Activated gamma-delta T cell (primary cell): ENCODE measurements around the gene KISS1R.
"Not testable (repeated sequence)": the region's sequence is repeated elsewhere in the genome, so short reads cannot be mapped to it uniquely, and the experiment has no call there.

Source experiments
- DNase-seq: peaks from one replicate; lab custom pipeline; 2025; lab: John Stamatoyannopoulos, UW

Gene KISS1R

GRCh38 chr19:881385-882071 is 35.6 kb upstream of the KISS1R start:
- no peak for DNase-seq

- DNase-seq, result no peak
Observed at GRCh38 chr19:882871-883497, 34.1 kb upstream of the KISS1R start.

GRCh38 chr19:883661-884211 is 33.4 kb upstream of the KISS1R start:
- no peak for DNase-seq

GRCh38 chr19:884420-885211 is 32.5 kb upstream of the KISS1R start:
- DNase-seq, result no peak

- no peak for DNase-seq
Observed at GRCh38 chr19:885536-886224, 31.5 kb upstream of the KISS1R start.

DNA sequence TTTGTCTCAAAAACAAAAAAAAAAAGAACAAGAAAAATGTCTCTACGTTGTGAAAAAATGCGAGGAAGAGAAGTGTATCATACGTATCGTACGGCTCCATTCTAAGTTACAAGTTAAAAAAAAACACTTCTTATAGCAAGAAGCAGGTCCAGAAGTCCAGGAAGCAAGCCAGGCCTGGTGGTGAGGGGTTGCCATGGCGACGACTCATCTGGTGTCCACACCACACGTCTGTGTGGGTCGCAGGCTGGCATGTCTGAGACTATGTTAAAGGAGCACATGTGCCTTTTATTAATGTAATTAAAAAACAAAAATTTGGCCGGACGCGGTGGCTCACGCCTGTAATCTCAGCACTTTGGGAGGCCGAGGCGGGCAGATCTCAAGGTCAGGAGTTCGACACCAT is 30.1 kb upstream of the KISS1R start:
- no peak for DNase-seq

- DNase-seq, result no peak
Observed at GRCh38 chr19:887599-887998, 29.5 kb upstream of the KISS1R start.

DNA sequence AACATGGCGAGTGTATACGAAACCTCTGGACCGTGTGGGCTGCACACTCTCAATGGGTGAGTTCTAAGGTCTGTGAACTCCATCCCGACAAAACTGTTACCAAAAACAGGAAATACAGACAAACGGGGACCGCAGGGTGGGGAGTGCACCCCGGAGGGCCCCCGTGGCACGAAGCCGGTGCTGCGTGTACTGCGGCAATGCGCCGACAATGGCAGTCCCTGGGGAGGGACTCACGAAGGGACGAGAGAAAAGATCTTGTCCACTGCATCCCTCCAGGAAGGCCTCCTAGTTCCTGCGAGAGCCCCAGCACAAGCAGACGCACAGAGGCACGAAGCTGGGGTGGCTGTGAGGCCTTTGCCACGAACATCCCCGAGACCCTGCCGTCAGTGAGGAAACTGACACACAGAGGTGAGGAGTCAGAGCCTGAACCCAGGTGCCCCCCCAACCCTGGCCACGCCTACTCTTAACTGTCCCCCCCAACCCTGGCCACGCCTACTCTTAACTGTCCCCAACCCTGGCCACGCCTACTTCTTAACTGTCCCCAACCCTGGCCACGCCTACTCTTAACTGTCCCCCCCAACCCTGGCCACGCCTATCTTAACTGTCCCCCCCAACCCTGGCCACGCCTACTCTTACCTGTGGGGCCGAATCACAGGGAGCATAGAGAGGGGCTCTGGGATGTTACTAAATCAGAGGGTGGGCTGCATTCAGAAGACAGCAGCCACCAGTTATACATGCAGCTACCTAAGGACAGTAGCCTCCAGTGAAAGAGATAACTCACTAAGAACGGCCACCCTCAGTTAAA is 28.4 kb upstream of the KISS1R start:
- no peak for DNase-seq

DNA sequence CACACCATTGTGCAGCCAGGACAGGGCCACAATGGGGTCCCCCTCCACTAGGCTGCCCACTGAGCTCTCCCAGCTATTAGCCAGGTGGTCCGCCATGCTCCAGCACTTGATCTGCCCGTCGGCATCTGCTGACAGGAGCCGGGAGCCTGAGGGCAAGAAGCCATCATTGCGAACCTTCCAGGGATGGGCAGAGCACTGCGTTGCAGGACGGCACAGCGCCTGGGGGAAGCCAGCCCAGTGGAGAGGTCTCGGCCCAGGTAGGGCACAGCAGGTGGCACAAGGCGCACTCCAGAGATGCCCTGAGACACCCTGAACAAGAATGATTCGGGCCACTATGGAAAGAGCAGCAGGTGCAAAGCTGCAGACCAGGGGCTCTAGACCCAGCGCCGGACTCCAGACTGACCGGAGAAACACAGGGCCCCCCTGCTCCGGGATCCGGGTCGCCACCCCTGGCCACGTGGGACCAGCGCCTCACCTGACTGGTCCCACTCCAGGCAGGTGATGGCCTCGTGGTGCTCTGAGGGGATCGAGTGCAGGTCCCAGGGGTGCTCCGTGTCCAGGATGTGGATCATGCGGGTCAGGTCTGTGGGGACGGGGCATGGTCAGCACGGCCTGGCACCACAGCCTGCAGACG is 27.4 kb upstream of the KISS1R start:
- DNase-seq, result no peak

GRCh38 chr19:890831-891230 is 26.3 kb upstream of the KISS1R start:
- no peak for DNase-seq

DNA sequence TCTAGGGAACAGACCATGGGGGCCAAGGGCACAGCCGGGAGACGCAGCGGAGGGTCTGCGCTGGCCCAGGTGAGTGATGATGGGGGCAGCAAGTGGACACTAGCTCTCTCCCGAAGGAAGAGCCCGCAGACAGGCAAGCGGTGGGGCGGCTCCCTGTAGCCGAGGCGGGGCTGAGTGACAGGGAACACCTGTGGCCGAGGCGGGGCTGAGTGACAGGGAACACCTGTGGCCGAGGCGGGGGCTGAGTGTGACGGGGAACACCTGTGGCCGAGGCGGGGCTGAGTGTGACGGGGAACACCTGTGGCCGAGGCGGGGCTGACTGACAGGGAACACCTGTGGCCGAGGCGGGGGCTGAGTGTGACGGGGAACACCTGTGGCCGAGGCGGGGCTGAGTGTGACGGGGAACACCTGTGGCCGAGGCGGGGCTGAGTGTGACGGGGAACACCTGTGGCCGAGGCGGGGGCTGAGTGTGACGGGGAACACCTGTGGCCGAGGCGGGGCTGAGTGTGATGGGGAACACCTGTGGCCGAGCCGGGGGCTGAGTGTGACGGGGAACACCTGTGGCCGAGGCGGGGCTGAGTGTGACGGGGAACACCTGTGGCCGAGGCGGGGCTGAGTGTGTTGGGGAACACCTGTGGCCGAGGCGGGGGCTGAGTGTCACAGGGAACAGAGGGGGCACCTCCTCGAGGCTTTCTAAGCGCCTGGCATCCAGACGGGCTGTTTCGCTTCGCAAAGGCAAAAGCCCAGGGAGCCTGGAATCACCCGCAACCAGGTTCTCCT is 25.5 kb upstream of the KISS1R start:
- not testable (repeated sequence) for DNase-seq

DNA sequence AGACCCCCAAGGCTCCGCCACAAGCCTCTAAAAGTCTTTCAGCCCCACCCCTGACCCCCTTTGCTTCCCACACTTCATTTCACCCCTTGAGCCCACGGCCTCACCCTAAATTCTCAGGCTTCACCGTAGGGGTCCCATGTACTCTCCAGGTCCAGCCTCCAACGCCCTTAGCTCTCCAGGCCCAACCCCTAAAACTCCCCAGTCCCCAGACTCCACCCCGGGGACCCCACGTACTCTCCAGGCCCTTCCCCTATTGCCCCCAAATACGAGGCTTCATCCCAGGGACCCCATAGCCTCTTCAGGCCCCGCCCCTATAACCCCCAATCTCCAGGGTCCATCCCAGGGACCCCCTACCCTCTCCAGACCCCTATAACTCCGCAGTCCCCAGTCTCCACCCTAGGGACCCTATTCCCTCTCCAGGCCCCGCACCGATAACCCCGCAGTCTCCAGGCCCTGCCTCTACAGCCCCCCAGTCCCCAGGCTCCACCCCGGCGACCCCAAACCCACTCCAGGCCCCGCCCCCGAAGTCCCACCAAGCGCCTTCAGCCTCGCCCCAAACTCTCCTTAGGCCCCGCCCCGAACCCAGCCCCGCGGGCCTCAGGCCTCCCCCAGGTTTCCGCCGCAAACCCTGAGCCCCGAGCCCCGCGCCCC is 24.8 kb upstream of the KISS1R start:
- no peak for DNase-seq

DNA sequence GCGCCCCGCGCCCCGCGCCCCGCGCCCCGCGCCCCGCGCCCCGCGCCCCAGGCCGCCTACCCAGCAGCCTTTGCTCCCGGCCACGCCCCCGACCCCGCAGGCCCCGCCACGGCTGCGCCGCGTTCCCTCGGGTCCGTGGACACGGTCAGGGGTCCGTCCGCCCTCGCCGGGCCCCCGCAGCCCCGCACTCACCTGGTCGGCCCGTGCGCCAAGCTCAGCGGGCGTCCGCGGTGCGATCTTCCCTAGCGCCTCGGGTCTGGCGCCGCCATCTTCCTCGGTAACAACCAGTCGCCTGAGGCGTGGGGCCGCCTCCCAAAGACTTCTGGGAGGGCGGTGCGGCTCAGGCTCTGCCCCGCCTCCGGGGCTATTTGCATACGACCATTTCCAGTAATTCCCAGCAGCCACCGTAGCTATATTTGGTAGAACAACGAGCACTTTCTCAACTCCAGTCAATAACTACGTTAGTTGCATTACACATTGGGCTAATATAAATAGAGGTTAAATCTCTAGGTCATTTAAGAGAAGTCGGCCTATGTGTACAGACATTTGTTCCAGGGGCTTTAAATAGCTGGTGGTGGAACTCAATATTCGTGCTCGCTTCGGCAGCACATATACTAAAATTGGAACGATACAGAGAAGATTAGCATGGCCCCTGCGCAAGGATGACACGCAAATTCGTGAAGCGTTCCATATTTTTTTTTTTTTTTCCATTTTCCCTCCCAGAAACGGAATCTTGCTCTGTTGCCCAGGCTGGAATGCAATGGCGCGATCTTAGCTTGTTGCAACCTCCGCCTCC is 24.0 kb upstream of the KISS1R start, which contains the start of the genes MED16 and RNU6-9:
Gene MED16 (minus strand): TSS at position 294 of the 796 bp plus-strand sequence. CDS start 2,056 bp downstream, outside the sequence.
Gene RNU6-9 (plus strand): TSS at position 591 of the 796 bp plus-strand sequence.
- DNase-seq, result peak; percentile 73

GRCh38 chr19:896434-896833 is 20.7 kb upstream of the KISS1R start:
- no peak for DNase-seq

- no peak for DNase-seq
Observed at GRCh38 chr19:896999-897398, 20.1 kb upstream of the KISS1R start.

DNA sequence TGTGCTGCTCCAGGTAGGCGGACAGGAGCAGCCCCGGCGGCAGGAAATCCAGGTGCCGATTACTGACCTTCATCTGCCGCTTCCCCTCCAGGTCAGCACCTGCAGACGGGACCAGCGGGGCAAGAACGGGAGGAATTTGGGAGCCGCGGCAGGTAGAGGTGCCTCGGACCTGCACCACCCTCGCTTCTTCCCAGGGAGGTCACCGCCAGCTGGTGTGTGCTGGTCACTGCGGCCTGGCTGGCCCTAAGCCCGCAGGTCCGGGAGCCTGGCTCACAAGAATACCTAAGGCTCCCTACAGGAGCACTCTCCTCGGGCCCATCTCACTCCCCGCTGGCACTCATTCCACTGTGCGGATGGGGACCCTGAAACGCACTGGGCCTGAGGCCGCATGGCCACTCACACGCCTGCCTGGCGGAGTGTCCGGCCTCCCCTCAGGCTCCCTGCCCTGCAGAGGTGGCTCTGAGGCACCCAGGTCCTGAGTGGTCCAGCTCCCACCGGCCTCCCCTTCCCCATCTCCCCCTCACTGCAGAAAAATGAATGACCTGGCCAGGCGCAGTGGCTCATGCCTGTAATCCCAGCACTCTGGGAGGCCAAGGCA is 19.6 kb upstream of the KISS1R start:
- no peak for DNase-seq

GRCh38 chr19:898663-899062 is 18.5 kb upstream of the KISS1R start:
- DNase-seq, result no peak
